ENCODE data around the gene XPNPEP3.

The XPNPEP3 gene

DNA sequence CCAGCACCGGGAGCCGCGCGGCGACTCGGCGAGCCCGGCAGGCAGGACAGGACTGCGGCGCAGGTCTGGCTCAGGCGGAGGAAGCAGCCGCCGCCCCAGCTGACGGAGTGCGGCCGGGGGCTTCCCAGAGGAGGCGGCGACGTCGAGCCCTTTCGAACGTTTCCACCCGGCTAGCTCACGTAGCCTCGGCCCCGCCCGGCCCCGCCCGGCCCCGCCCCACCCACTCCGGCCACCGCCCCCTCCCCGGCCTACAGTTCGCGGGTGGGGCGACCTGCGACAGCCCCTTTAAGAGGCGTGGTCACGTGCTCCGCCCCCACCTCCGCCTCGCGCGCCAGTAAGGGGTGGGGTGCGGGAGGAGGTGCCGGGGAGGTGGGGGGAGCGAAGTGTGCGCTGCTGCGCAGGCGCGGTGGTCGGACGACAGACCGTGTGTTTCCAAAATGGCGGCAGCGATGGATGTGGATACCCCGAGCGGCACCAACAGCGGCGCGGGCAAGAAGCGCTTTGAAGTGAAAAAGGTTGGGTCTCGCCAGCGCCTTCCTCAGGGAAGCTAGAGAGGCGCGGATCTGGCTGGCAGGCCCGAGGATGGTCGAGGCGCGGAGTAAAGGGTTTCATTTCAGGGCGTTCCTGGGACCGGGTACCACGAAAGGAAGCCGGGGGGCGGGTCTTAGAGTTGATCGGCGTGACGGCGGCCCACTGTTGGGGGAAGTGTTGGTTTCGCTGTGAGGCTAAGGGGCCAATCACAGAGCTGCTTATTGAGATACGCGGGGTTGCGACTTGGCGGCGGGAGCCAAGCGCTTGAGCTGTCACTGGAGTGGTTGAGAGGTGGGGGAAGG lies 94.2 kb downstream of the XPNPEP3 start, which contains the start of gene RBX1:
RBX1 (plus strand) TSS at position 417 of the 833 bp plus-strand sequence; CDS start at position 438, 21 bp downstream.
- TF ChIP-seq EZH2phosphoT487 (IDR thresholded peaks at IDR 0.05; ENCODE audit: low read length) (no peak), EZH2 (optimal IDR thresholded peaks at IDR 0.05; ENCODE audit: low read depth, low read length) (no peak)
- TF ChIP-seq, protein P1, sequence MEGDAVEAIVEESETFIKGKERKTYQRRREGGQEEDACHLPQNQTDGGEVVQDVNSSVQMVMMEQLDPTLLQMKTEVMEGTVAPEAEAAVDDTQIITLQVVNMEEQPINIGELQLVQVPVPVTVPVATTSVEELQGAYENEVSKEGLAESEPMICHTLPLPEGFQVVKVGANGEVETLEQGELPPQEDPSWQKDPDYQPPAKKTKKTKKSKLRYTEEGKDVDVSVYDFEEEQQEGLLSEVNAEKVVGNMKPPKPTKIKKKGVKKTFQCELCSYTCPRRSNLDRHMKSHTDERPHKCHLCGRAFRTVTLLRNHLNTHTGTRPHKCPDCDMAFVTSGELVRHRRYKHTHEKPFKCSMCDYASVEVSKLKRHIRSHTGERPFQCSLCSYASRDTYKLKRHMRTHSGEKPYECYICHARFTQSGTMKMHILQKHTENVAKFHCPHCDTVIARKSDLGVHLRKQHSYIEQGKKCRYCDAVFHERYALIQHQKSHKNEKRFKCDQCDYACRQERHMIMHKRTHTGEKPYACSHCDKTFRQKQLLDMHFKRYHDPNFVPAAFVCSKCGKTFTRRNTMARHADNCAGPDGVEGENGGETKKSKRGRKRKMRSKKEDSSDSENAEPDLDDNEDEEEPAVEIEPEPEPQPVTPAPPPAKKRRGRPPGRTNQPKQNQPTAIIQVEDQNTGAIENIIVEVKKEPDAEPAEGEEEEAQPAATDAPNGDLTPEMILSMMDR (IDR thresholded peaks at IDR 0.05; ENCODE audit: low read length), result no peak
- Histone ChIP-seq H2AFZ (ENCODE audit: low read length) (peak within 1 kb of the TSS; percentile 98), H3K9ac (ENCODE audit: low read length) (peak within 1 kb of the TSS; percentile 98), H3K9me3 (replicated peaks; ENCODE audit: insufficient read depth, low read length) (no peaks in the 10 kb centered on the region), H3K36me3 (replicated peaks; ENCODE audit: insufficient read depth, low read length) (0 out of 2 replicates have a peak, but pooled peaks cover 6% of the 10 kb centered on the region), H3K4me3 (ENCODE audit: low read length) (peak within 1 kb of the TSS; percentile 100), H3K9me2 (replicated peaks; ENCODE audit: insufficient read depth, low read length) (no peaks in the 10 kb centered on the region), H3K27me3 (replicated peaks; ENCODE audit: insufficient read depth, low read length) (no peaks in the 10 kb centered on the region), H3K27ac (ENCODE audit: low read length) (peak within 1 kb of the TSS; percentile 86), H3K4me2 (ENCODE audit: low read depth, low read length) (peak within 1 kb of the TSS; percentile 99), H4K20me1 (ENCODE audit: insufficient read depth, low read length) (no peaks in the 10 kb centered on the region), H3F3A (ENCODE audit: insufficient read depth, low read length) (peaks cover 6% of the 10 kb centered on the region; the same call in 1 of the 2 replicates), H3K4me1 (ENCODE audit: low read length) (no peaks in the 10 kb centered on the region), H3K79me2 (ENCODE audit: low read length) (peaks cover 45% of the 10 kb centered on the region)
- peak; percentile 98 for DNase-seq

DNA sequence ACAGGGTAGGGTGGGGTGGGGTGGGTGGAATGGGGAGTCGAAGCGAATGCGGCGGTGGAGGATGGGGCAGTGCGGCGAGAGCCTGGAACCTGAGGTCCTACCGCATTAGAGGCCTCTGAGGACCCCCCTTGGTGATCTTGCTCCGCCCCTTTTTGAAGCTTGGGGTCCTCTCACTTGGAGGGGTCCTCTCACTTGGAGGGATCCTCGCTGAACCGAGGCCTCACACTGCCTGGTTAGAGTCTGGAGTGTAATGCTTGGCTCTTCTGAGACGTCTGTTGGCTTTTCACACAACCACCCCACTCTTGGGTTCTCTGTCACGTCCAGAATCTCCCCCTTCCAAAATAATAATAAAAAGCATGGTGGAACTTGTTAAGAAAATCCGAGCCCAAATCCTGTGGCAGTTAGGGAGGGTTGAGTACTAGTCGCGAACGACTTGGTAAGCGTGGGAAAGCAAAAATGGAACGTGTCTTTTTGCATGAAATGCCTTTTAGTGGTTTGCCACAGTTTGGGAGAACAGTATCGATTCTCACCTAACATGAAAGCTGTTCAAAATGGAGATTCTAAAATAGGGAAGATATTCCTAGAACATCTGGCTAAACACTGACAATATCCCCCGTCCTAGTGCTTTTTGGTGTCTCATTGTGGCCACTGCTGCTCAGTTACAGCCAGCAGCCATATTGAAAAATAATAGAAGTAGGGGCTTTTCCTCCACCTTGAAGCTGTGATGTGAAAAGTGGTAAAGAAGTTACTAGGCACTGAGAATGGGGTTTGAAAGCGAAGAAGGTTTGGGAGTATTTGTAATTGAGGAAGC lies 95.1 kb downstream of the XPNPEP3 start:
- peak overlapping the region; percentile 76 for H3K27ac ChIP-seq (ENCODE audit: low read length)
- DNase-seq, result no peak
- TF ChIP-seq, protein P1 (IDR thresholded peaks at IDR 0.05; ENCODE audit: low read length), result no peak
- TF ChIP-seq EZH2 (optimal IDR thresholded peaks at IDR 0.05; ENCODE audit: low read depth, low read length), result no peak
- no peak for TF ChIP-seq EZH2phosphoT487 (IDR thresholded peaks at IDR 0.05; ENCODE audit: low read length)

DNA sequence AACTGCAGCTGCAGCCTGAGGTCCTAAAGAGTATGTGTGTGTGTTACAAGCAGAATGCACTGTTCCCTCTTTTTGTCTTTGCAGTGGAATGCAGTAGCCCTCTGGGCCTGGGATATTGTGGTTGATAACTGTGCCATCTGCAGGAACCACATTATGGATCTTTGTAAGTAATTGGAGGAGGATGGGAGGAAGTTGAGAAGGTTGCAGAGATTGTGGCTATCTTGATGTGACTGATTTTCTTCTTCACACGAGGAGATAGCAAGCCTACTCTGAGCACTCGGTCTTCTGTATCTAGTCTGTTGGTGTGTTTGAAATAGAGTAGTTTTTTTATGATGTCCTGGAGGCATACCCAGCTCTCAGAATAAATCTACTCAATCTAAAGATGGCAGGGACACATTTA lies 96.5 kb downstream of the XPNPEP3 start:
- no peaks in the 10 kb centered on the region for H4K20me1 ChIP-seq (ENCODE audit: insufficient read depth, low read length)
- H3K9me3 ChIP-seq (replicated peaks; ENCODE audit: insufficient read depth, low read length), result no peaks in the 10 kb centered on the region
- no peaks in the 10 kb centered on the region for H3K4me1 ChIP-seq (ENCODE audit: low read length)
- no peak overlapping the region for H3K4me3 ChIP-seq (ENCODE audit: low read length)
- DNase-seq, result no peak
- no peak overlapping the region for H3K4me2 ChIP-seq (ENCODE audit: low read depth, low read length)
- H3K36me3 ChIP-seq (replicated peaks; ENCODE audit: insufficient read depth, low read length), result 0 out of 2 replicates have a peak, but pooled peaks cover 6% of the 10 kb centered on the region
- no peak overlapping the region for H2AFZ ChIP-seq (ENCODE audit: low read length)
- no peak overlapping the region for H3K27ac ChIP-seq (ENCODE audit: low read length)
- no peaks in the 10 kb centered on the region for H3K27me3 ChIP-seq (replicated peaks; ENCODE audit: insufficient read depth, low read length)
- no peak for TF ChIP-seq EZH2phosphoT487 (IDR thresholded peaks at IDR 0.05; ENCODE audit: low read length)
- no peak for TF ChIP-seq EZH2 (optimal IDR thresholded peaks at IDR 0.05; ENCODE audit: low read depth, low read length)
- TF ChIP-seq, protein P1 (IDR thresholded peaks at IDR 0.05; ENCODE audit: low read length), result no peak
- peaks cover 6% of the 10 kb centered on the region; the same call in 1 of the 2 replicates for H3F3A ChIP-seq (ENCODE audit: insufficient read depth, low read length)
- H3K9me2 ChIP-seq (replicated peaks; ENCODE audit: insufficient read depth, low read length), result no peaks in the 10 kb centered on the region
- peaks cover 66% of the 10 kb centered on the region for H3K79me2 ChIP-seq (ENCODE audit: low read length)
- H3K9ac ChIP-seq (ENCODE audit: low read length), result no peak overlapping the region

More for the DNA sequence above, 95.1 kb downstream of the XPNPEP3 start:
- Histone ChIP-seq H3K4me1 (ENCODE audit: low read length) (no peaks in the 10 kb centered on the region), H3K79me2 (ENCODE audit: low read length) (peaks cover 51% of the 10 kb centered on the region), H3K9me3 (replicated peaks; ENCODE audit: insufficient read depth, low read length) (no peaks in the 10 kb centered on the region), H3K4me2 (ENCODE audit: low read depth, low read length) (peak overlapping the region; percentile 71), H2AFZ (ENCODE audit: low read length) (no peak overlapping the region), H3K36me3 (replicated peaks; ENCODE audit: insufficient read depth, low read length) (0 out of 2 replicates have a peak, but pooled peaks cover 6% of the 10 kb centered on the region), H3K4me3 (ENCODE audit: low read length) (peak overlapping the region; percentile 85), H4K20me1 (ENCODE audit: insufficient read depth, low read length) (no peaks in the 10 kb centered on the region), H3K27me3 (replicated peaks; ENCODE audit: insufficient read depth, low read length) (no peaks in the 10 kb centered on the region), H3K9me2 (replicated peaks; ENCODE audit: insufficient read depth, low read length) (no peaks in the 10 kb centered on the region), H3F3A (ENCODE audit: insufficient read depth, low read length) (peaks cover 6% of the 10 kb centered on the region; the same call in 1 of the 2 replicates), H3K9ac (ENCODE audit: low read length) (peak overlapping the region; percentile 83)

Data from MM.1S (cell line).